ENCODE results near the gene MYO1B. TPM values are rescaled to one million over a fixed set of nuclear protein-coding genes. Genes with fewer than 3 reads are reported as not detected.

Gene MYO1B
- total and polyA plus RNA-seq, 2 of the 4 experiments (the other 2 are of a cell fraction): 57.2 to 116 TPM

DNA sequence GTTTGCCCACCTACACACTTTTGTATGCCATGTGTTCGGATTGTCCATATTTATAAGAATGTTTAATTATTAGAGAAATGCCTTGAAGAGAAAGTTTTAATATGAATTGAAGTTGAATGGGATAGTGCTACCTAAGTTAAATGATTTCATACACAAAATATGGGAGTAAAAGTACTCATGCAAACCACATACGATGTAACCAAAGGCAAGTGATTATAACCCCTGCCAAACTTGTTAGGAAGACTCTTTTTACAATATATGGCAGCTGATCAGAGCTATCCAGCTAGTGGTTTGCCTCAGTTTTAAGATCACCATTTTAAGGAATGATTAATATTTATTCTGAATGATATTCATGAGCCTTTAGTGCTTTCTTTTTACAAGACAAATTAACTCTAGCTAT is 106.7 kb downstream of the MYO1B start:
- Histone ChIP-seq H2AK5ac (ENCODE audit: low read depth, low read length) (no peak overlapping the region), H3K14ac (replicated peaks; ENCODE audit: low read depth, low read length) (0 out of 2 replicates have a peak overlapping the region, but pooled peaks have one; percentile 19), H3K9ac (ENCODE audit: low read depth, low read length) (no peak overlapping the region), H3K36me3 (ENCODE audit: control insufficient read depth, insufficient read depth, low read length) (peaks cover 34% of the 10 kb centered on the region), H3K4me1 (ENCODE audit: control insufficient read depth, insufficient read depth, low read length) (peaks cover 25% of the 10 kb centered on the region), H3K4me3 (ENCODE audit: insufficient read depth, low read depth, low read length) (no peak overlapping the region), H4K5ac (ENCODE audit: low read depth, low read length) (no peak overlapping the region), H2AFZ (replicated peaks; ENCODE audit: low read length, poor library complexity) (no peak overlapping the region), H3K9me1 (ENCODE audit: insufficient read depth, low read length) (peaks cover 26% of the 10 kb centered on the region), H2BK15ac (ENCODE audit: low read depth, low read length) (no peak overlapping the region), H2BK20ac (ENCODE audit: low read depth, low read length) (0 out of 2 replicates have a peak overlapping the region, but pooled peaks have one; percentile 20), H4K91ac (ENCODE audit: insufficient read depth, low read depth, low read length) (no peak overlapping the region), H2AK9ac (replicated peaks; ENCODE audit: low read depth, low read length, poor library complexity) (no peak overlapping the region), H3K4me2 (ENCODE audit: low read depth, low read length) (no peak overlapping the region), H4K20me1 (ENCODE audit: insufficient read depth, low read length) (peaks cover 4% of the 10 kb centered on the region; the same call in 1 of the 2 replicates), H4K8ac (ENCODE audit: low read depth in 2 of 2, low read length in 2 of 2) (no peak overlapping the region), H3K4ac (ENCODE audit: low read depth, low read length) (peak overlapping the region; percentile 8; the same call in 1 of the 2 replicates), H3K18ac (ENCODE audit: low read depth, low read length) (0 out of 2 replicates have a peak overlapping the region, but pooled peaks have one; percentile 44), H3K79me1 (ENCODE audit: low read depth in 1 of 2, low read length in 2 of 2) (peaks cover 22 to 54% of the 10 kb centered on the region in 2 experiments), H2BK120ac (ENCODE audit: low read depth, low read length) (no peak overlapping the region), H3K56ac (ENCODE audit: extremely low read depth, insufficient read depth, low read length) (no peak overlapping the region), H3K27ac (ENCODE audit: insufficient read depth, low read length) (peak overlapping the region; percentile 83; the same call in 1 of the 2 replicates), H2BK5ac (ENCODE audit: low read depth, low read length, poor library complexity, severe bottlenecking) (peak overlapping the region; percentile 84), H3K27me3 (ENCODE audit: control insufficient read depth, insufficient read depth, low read length) (no peaks in the 10 kb centered on the region), H3K23ac (ENCODE audit: low read depth, low read length) (no peak overlapping the region), H3K9me3 (ENCODE audit: control insufficient read depth, insufficient read depth, low read length) (peaks cover 2% of the 10 kb centered on the region; the same call in 1 of the 2 replicates)
- dilution Hi-C loops (cut with HindIII; ENCODE audit: low sequenced_read_pairs, unreplicated experiment): no loop called here
- no CpG with 5 or more reads among the region's 2 CpGs for WGBS, 2 experiments (ENCODE audit: extremely low coverage in 2 of 2, insufficient read length in 1 of 2)
- ChIA-PET POLR2A (ENCODE audit: unreplicated experiment) (no interaction called here), CTCF (no interaction called here)
- BruUV-seq (replicated peaks): no TSS peak
- ATAC-seq (ENCODE audit: low read depth) (no peak), DNase-seq (peak; percentile 68)
- intact Hi-C loops (cut with micrococcal nuclease): no loop called here
- TF ChIP-seq, protein P1, sequence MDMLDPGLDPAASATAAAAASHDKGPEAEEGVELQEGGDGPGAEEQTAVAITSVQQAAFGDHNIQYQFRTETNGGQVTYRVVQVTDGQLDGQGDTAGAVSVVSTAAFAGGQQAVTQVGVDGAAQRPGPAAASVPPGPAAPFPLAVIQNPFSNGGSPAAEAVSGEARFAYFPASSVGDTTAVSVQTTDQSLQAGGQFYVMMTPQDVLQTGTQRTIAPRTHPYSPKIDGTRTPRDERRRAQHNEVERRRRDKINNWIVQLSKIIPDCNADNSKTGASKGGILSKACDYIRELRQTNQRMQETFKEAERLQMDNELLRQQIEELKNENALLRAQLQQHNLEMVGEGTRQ (IDR thresholded peaks at IDR 0.05; ENCODE audit: low read depth, low read length): no peak
- TF ChIP-seq CEBPB (IDR thresholded peaks at IDR 0.05; ENCODE audit: low read depth, low read length): peak; percentile 46; the same call in 1 of the 2 replicates
- TF ChIP-seq CHD1 (IDR thresholded peaks at IDR 0.05; ENCODE audit: low read depth, low read length): no peak
- in situ Hi-C loops (cut with MboI; ENCODE audit: low sequenced_read_pairs): no loop called here

All from IMR-90 (cell line).